H1 (cell line): ENCODE measurements around the gene RPL36AL. TPM values are rescaled to one million over a fixed set of nuclear protein-coding genes. Genes with fewer than 3 reads are reported as not detected.
A peak's percentile ranks its signal among the peaks of the same experiment; 100 is the strongest.

ENCODE experiments used
- CTCF ChIA-PET: fragments of 300-600 bp; sonication (Branson Sonifier 250); formaldehyde crosslinking; loops from one replicate; lab custom pipeline; 2021; ENCODE audit not compliant: partially characterized antibody; lab: Charles Lee
- POLR2A ChIA-PET: fragments of 300-600 bp; sonication (Branson Sonifier 250); formaldehyde crosslinking; loops from one replicate; lab custom pipeline; 2021; ENCODE audit warnings: inconsistent platforms; ENCODE audit not compliant: partially characterized antibody; lab: Charles Lee
- DNase-seq, 2 experiments: peaks; one replicate each; pipeline versions ENCODE4 v3.0.0 to v3.0.0-alpha.2; 2010 to 2022; ENCODE audit warnings: low spot score in 2 of 2, low read depth in 1 of 2, mixed read lengths in 1 of 2
- FAIRE-seq: peaks from 2 replicates; lab custom pipeline; 2011; peaks lifted over from hg19 to GRCh38; lab: Jason Lieb, UNC
- H2AFZ ChIP-seq: 2 replicates; pipeline ENCODE4 v1.8.1; 2012; ENCODE audit warnings: low read length, inconsistent platforms
- H2AK5ac ChIP-seq: 2 replicates; pipeline ENCODE4 v1.6.1; 2013; ENCODE audit warnings: low read depth, low read length
- H2BK120ac ChIP-seq: replicated peaks from 2 replicates; pipeline ENCODE3; 2013; ENCODE audit warnings: low read depth, low read length, inconsistent platforms
- H2BK12ac ChIP-seq: 2 replicates; pipeline ENCODE4 v1.6.1; 2013; ENCODE audit warnings: low read depth, low read length
- H2BK15ac ChIP-seq: 2 replicates; pipeline ENCODE4 v1.6.1; 2013; ENCODE audit warnings: low read length
- H2BK20ac ChIP-seq: 2 replicates; pipeline ENCODE4 v1.6.1; 2013; ENCODE audit warnings: low read length
- H2BK5ac ChIP-seq: 2 replicates; pipeline ENCODE4 v1.6.1; 2013; ENCODE audit warnings: low read depth, low read length
- H3K14ac ChIP-seq: 2 replicates; pipeline ENCODE4 v1.6.1; 2013; ENCODE audit warnings: inconsistent platforms; ENCODE audit not compliant: insufficient read length
- H3K18ac ChIP-seq: 2 replicates; pipeline ENCODE4 v1.6.1; 2013; ENCODE audit warnings: low read length; ENCODE audit errors: extremely low read depth
- H3K23ac ChIP-seq: 2 replicates; pipeline ENCODE4 v1.6.1; 2013; ENCODE audit warnings: inconsistent platforms; ENCODE audit not compliant: insufficient read length
- H3K23me2 ChIP-seq: 2 replicates; pipeline ENCODE4 v1.6.1; 2013; ENCODE audit warnings: low read depth, low read length
- H3K27ac ChIP-seq: 2 replicates; pipeline ENCODE4 v1.6.1; 2011; ENCODE audit warnings: low read depth, low read length, inconsistent platforms
- H3K27me3 ChIP-seq, 4 experiments: replicated peaks in 1 of 4; 1 replicate in 1 of 4; 2 replicates in 3 of 4; pipeline versions ENCODE4 v1.6.1 to v1.8.1; 2011 to 2013; ENCODE audit warnings: low read length in 3 of 4, mild to moderate bottlenecking in 3 of 4, inconsistent platforms in 2 of 4, mixed read lengths in 2 of 4, moderate library complexity in 1 of 4; ENCODE audit not compliant: control insufficient read depth in 3 of 4, insufficient read depth in 3 of 4; ENCODE audit errors: extremely low read depth in 1 of 4
- H3K36me3 ChIP-seq, 4 experiments: 2 replicates each; pipeline versions ENCODE4 v1.6.1 to v1.8.1; 2011 to 2013; ENCODE audit warnings: mild to moderate bottlenecking in 4 of 4, low read length in 3 of 4, moderate library complexity in 2 of 4, control low read depth in 1 of 4, inconsistent platforms in 1 of 4; ENCODE audit not compliant: insufficient read depth in 4 of 4, control insufficient read depth in 2 of 4
- H3K4ac ChIP-seq: replicated peaks from 2 replicates; pipeline ENCODE3; 2013; ENCODE audit warnings: low read length, low read depth, mixed read lengths, inconsistent platforms; ENCODE audit not compliant: insufficient read length
- H3K4me1 ChIP-seq, 4 experiments: replicated peaks in 1 of 4; 1 replicate in 1 of 4; 2 replicates in 3 of 4; pipeline versions ENCODE4 v1.6.1 to v1.8.1; 2011 to 2013; ENCODE audit warnings: low read length in 3 of 4, inconsistent platforms in 2 of 4, mixed read lengths in 1 of 4; ENCODE audit not compliant: insufficient read depth in 4 of 4, control insufficient read depth in 3 of 4
- H3K4me2 ChIP-seq, 2 experiments: 2 replicates each; pipeline versions ENCODE4 v1.6.1 to v1.8.1; 2011 to 2013; ENCODE audit warnings: low read depth in 2 of 2, low read length in 2 of 2, control low read depth in 1 of 2, inconsistent platforms in 1 of 2, mild to moderate bottlenecking in 1 of 2; ENCODE audit not compliant: insufficient read depth in 1 of 2
- H3K4me3 ChIP-seq, 4 experiments: fragments of 200-600, 300-600 bp in 1 of 4; sonication (generic), shearing (Covaris generic), sonication (Bioruptor Twin) in 1 of 4; 2 replicates each; pipeline versions ENCODE4 v1.5.1 to v1.8.1; 2011 to 2016; ENCODE audit warnings: low read length in 4 of 4, low read depth in 3 of 4, control low read depth in 2 of 4, inconsistent platforms in 2 of 4, mild to moderate bottlenecking in 2 of 4, mixed read lengths in 1 of 4, moderate library complexity in 1 of 4; ENCODE audit not compliant: insufficient read depth in 2 of 4; ENCODE audit errors: extremely low read depth in 1 of 4
- H3K56ac ChIP-seq: replicated peaks from 2 replicates; pipeline ENCODE3; 2013; ENCODE audit warnings: low read depth, mild to moderate bottlenecking, mixed read lengths, low read length, inconsistent platforms; ENCODE audit not compliant: insufficient read length
- H3K79me1 ChIP-seq: 2 replicates; pipeline ENCODE4 v1.6.1; 2013; ENCODE audit warnings: low read depth, low read length, control low read depth
- H3K79me2 ChIP-seq, 2 experiments: 2 replicates each; pipeline versions ENCODE4 v1.6.1 to v1.8.1; 2012 to 2013; ENCODE audit warnings: low read length in 2 of 2, mild to moderate bottlenecking in 2 of 2, inconsistent platforms in 1 of 2; ENCODE audit not compliant: insufficient read depth in 2 of 2, control insufficient read depth in 1 of 2
- H3K9ac ChIP-seq, 4 experiments: replicated peaks in 1 of 4; 1 replicate in 1 of 4; 2 replicates in 3 of 4; pipeline versions ENCODE4 v1.6.1 to v1.8.1; 2011 to 2013; ENCODE audit warnings: low read depth in 3 of 4, low read length in 3 of 4, control low read depth in 2 of 4, mild to moderate bottlenecking in 2 of 4, moderate library complexity in 2 of 4, inconsistent platforms in 1 of 4; ENCODE audit errors: extremely low read depth in 1 of 4
- H3K9me3 ChIP-seq, 2 experiments: 2 replicates each; pipeline versions ENCODE4 v1.6.1 to v1.8.1; 2012 to 2013; ENCODE audit warnings: mild to moderate bottlenecking in 2 of 2, moderate library complexity in 2 of 2, control low read depth in 1 of 2, inconsistent platforms in 1 of 2, low read depth in 1 of 2, low read length in 1 of 2, mixed read lengths in 1 of 2; ENCODE audit not compliant: insufficient read depth in 2 of 2
- H4K20me1 ChIP-seq, 2 experiments: replicated peaks in 1 of 2; 2 replicates each; pipeline versions ENCODE3 to v1.8.1; 2011 to 2013; ENCODE audit warnings: inconsistent platforms in 2 of 2, low read length in 2 of 2, mild to moderate bottlenecking in 1 of 2; ENCODE audit not compliant: insufficient read depth in 2 of 2, control insufficient read depth in 1 of 2
- H4K5ac ChIP-seq: 2 replicates; pipeline ENCODE4 v1.6.1; 2013; ENCODE audit warnings: low read length, low read depth, mixed read lengths, inconsistent platforms; ENCODE audit not compliant: insufficient read length
- H4K8ac ChIP-seq: 2 replicates; pipeline ENCODE4 v1.8.0; 2013; ENCODE audit warnings: mild to moderate bottlenecking, moderate library complexity, low read length, inconsistent platforms; ENCODE audit not compliant: insufficient read depth; ENCODE audit errors: extremely low read depth
- H4K91ac ChIP-seq: replicated peaks from 2 replicates; pipeline ENCODE3; 2013; ENCODE audit warnings: low read length, mixed read lengths, inconsistent platforms; ENCODE audit not compliant: insufficient read length
- CHD2 ChIP-seq: IDR thresholded peaks from 2 replicates; pipeline ENCODE4 v1.6.1; 2012; ENCODE audit warnings: low read length, improper control_type of control experiment
- CTBP2 ChIP-seq: IDR thresholded peaks from 2 replicates; pipeline ENCODE4 v1.7.0; 2011; ENCODE audit warnings: borderline replicate concordance, mild to moderate bottlenecking, moderate library complexity, mixed read lengths, low read length; ENCODE audit not compliant: insufficient read depth, insufficient read length
- KDM5A ChIP-seq: fragments of 200-600 bp; IDR thresholded peaks from 2 replicates; pipeline ENCODE4 v1.7.1; 2012; ENCODE audit warnings: mild to moderate bottlenecking, low read length, inconsistent platforms, mixed read lengths
- MAFK ChIP-seq: IDR thresholded peaks from 2 replicates; pipeline ENCODE4 v1.6.1; 2012; ENCODE audit warnings: low read depth, mild to moderate bottlenecking, improper control_type of control experiment, low read length
- NRF1 ChIP-seq: IDR thresholded peaks from 2 replicates; pipeline ENCODE4 v1.6.1; 2011; ENCODE audit warnings: mild to moderate bottlenecking, low read depth, low read length, improper control_type of control experiment
- POU5F1 ChIP-seq: IDR thresholded peaks from 2 replicates; pipeline ENCODE4 v1.6.1; 2011; ENCODE audit warnings: low read depth, mild to moderate bottlenecking, low read length, moderate library complexity
- RBBP5 ChIP-seq: IDR thresholded peaks from 2 replicates; pipeline ENCODE4 v1.7.1; 2012; ENCODE audit warnings: low read depth, mild to moderate bottlenecking, inconsistent platforms, low read length, moderate library complexity, borderline replicate concordance
- SIN3A ChIP-seq, 2 experiments: IDR thresholded peaks in 1 of 2; conservative IDR thresholded peaks in 1 of 2; 2 replicates each; pipeline ENCODE4 v1.6.1; 2011 to 2012; ENCODE audit warnings: low read length in 2 of 2, improper control_type of control experiment in 1 of 2, low read depth in 1 of 2, mild to moderate bottlenecking in 1 of 2
- USF2 ChIP-seq: IDR thresholded peaks from 2 replicates; pipeline ENCODE4 v1.6.1; 2011; ENCODE audit warnings: low read length, improper control_type of control experiment
- WGBS, 2 experiments: shearing (Covaris generic) in 1 of 2; methylation state at CpG; one replicate each; pipeline versions ENCODE4 v1.1.6 to v1.1.7; 2013 to 2015; ENCODE audit warnings: low lambda C conversion rate in 2 of 2, mixed read lengths in 2 of 2, inconsistent platforms in 1 of 2, low coverage in 1 of 2, missing lambda C conversion rate in 1 of 2; ENCODE audit not compliant: insufficient replicate concordance in 2 of 2, insufficient coverage in 1 of 2, insufficient read length in 1 of 2; ENCODE audit errors: extremely low coverage in 1 of 2, missing lambda C conversion rate in 1 of 2; 5-methylcytosine and 5-hydroxymethylcytosine counted together
- polyA plus RNA-seq, 7 experiments: library from polyadenylated mRNA; depleted of rRNA in 3 of 7; stranded (reverse) in 5 of 7; unstranded in 2 of 7; fragments of >200 nt in 5 of 7; fragments of 200-250 nt in 2 of 7; gene quantifications; 1 replicate in 5 of 7; 2 replicates in 1 of 7; 4 replicates in 1 of 7; pipeline versions ENCODE4 v1.2.1 to v1.2.3, GENCODE V29; 2011 to 2013; ENCODE audit warnings: missing spikeins in 2 of 7, mixed read lengths in 2 of 7
- total RNA-seq: library from RNA; stranded (reverse); fragmentation: NEBNext Ultra II Directional; extraction: Animal tissue kit (Norgen Biotek cat#: 25700); gene quantifications from 2 replicates; pipeline ENCODE4 v1.2.1, GENCODE V29; 2021

The RPL36AL gene
- total and polyA plus RNA-seq, 2 of the 8 experiments (the other 6 are each of a cell fraction or from before 2014, with no cell fraction given), result 138 to 230 TPM

GRCh38 chr14:49634547-49635334 is 14.3 kb upstream of the RPL36AL start, which contains the start of gene DNAAF2:
DNAAF2 (minus strand) TSS chr14:49635244; CDS start chr14:49635149, 95 bp downstream.
- H2BK15ac ChIP-seq, result no peak within 1 kb of the TSS
- peak within 1 kb of the TSS; percentile 17; the same call in 1 of the 2 replicates for H2BK12ac ChIP-seq
- peaks cover 11% of the 10 kb centered on the region; the same call in 1 of the 2 replicates for H3K23me2 ChIP-seq
- H3K14ac ChIP-seq, result no peak within 1 kb of the TSS
- POLR2A ChIA-PET, result interaction anchor here (0.5 to 4.5 kb wide), 22 partner anchors 9 to 501 kb away, joined by 3 to 47 read pairs (median 6); partner anchors contain the start of genes KLHDC1, KLHDC2, LRR1 and MGAT2
- peak within 1 kb of the TSS; percentile 96 for H3K4ac ChIP-seq
- peak within 1 kb of the TSS; percentile 89 for H4K91ac ChIP-seq
- H4K5ac ChIP-seq, result peak within 1 kb of the TSS; percentile 96
- CTCF ChIA-PET, result interaction anchor here (0.6 to 2.5 kb wide), 12 partner anchors 9 to 217 kb away, joined by 3 to 16 read pairs (median 5); partner anchors contain the start of genes KLHDC2, MGAT2, NEMF and RPL36AL
- no peak within 1 kb of the TSS for H2BK20ac ChIP-seq
- H4K8ac ChIP-seq, result peak within 1 kb of the TSS; percentile 96
- H3K9me3 ChIP-seq, result no peaks in the 10 kb centered on the region
- no peaks in the 10 kb centered on the region for H3K27me3 ChIP-seq
- WGBS, 2 experiments, result 0% methylated on average over 78 of the region's 80 CpGs; no CpG with 5 or more reads in 1 of the 2 experiments
- peak within 1 kb of the TSS; percentile 97 for H3K56ac ChIP-seq
- peak within 1 kb of the TSS; percentile 95 for H3K27ac ChIP-seq
- no peak within 1 kb of the TSS for H2BK120ac ChIP-seq
- H3K4me2 ChIP-seq, result peak within 1 kb of the TSS; percentile 72 to 93
- peak within 1 kb of the TSS; percentile 88 to 98 (median 94) for H3K4me3 ChIP-seq
- peaks cover 0 to 17% (median 0%) of the 10 kb centered on the region in 4 experiments; a peak in 1 of 8 replicates for H3K36me3 ChIP-seq
- peak within 1 kb of the TSS; percentile 95 for H2BK5ac ChIP-seq
- peaks cover 4 to 8% of the 10 kb centered on the region in 2 experiments for H4K20me1 ChIP-seq
- peaks cover 5 to 79% of the 10 kb centered on the region in 2 experiments; a peak in 3 of 4 replicates for H3K79me2 ChIP-seq
- 0 out of 2 replicates have a peak, but pooled peaks cover 6% of the 10 kb centered on the region for H3K79me1 ChIP-seq
- FAIRE-seq, result no peak
- H3K18ac ChIP-seq, result peak within 1 kb of the TSS; percentile 99
- H2AK5ac ChIP-seq, result no peak within 1 kb of the TSS
- H3K23ac ChIP-seq, result no peak within 1 kb of the TSS
- no peaks in the 10 kb centered on the region for H3K4me1 ChIP-seq
- peak within 1 kb of the TSS; percentile 91 to 98 (median 98) for H3K9ac ChIP-seq
- peak in 1 of 2 experiments; percentile 67 for DNase-seq
- H2AFZ ChIP-seq, result peak within 1 kb of the TSS; percentile 91; the same call in 1 of the 2 replicates
- peak; percentile 13; the same call in 1 of the 2 replicates for TF ChIP-seq NRF1
- TF ChIP-seq POU5F1, result no peak
- no peak for TF ChIP-seq MAFK
- 0 out of 2 replicates have a peak, but pooled peaks have one; percentile 30 for TF ChIP-seq KDM5A
- TF ChIP-seq CHD2, result no peak
- TF ChIP-seq USF2, result no peak
- peak; percentile 31 to 76; a peak in 3 of 4 replicates for TF ChIP-seq SIN3A (conservative IDR thresholded peaks at IDR 0.05 in 1 of 2, IDR thresholded peaks at IDR 0.05 in 1 of 2; ENCODE audit: low read depth in 1 of 2, low read length in 2 of 2)
- TF ChIP-seq CTBP2, result no peak
- TF ChIP-seq RBBP5, result peak; percentile 62; the same call in 1 of the 2 replicates
